Measurements from ENCODE around the gene UBE2E2.

The UBE2E2 gene

DNA sequence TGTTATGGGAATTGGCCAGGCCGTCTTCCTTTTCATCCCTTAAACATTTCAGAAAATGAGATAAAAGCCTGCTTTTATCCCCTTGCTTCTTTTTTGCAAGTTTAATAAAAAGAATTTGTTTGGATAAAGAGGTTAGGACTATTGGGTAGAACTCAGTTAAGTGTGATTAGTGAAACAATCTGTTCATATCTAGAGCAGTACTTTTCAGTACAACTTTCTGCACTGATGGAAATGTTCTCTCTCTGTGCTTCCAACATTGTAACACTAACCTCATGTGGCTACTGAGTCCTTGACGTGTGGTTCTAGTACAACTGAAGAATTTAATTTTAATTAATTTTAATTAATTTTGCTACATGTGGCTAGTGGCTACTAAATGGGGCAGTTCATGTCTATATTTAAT lies 246.9 kb downstream of the UBE2E2 start:
- no peak for DNase-seq

DNA sequence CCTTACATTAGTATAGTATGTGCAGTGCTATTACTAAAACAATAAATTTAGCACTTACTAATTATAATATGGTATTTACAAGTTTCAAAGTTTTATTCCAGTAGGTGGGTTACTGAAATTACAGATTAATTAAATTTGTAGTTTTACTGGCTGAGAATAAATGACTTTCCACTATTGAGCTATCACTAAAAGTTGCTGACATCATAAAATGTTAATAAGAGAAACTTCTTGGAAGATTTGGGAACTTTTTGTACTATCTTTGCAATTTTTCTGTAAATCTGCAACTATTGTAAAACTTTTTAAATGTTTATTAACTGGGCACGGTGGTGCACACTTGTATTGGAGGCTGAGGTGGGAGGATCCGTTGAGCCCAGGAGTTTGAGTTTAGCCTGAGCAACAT lies 247.7 kb downstream of the UBE2E2 start:
- DNase-seq, result no peak

DNA sequence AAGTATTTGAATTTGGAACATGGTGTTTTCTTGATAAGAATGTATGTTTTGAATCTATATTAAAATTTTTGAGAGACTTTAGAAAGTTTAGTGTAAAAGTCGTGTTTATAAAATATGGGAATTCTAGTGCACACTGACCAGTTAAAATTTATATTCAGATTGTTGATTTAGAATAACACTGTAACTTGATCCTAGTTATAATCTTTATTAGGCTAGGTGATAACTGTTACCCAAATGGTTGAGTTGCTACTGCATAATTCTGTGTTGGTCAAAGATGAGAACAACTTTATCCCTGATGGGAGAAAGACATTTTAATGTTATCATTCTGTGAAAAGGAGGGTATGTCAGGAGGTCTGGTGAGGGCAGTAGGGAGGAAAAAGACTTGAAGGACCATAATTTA lies 249.3 kb downstream of the UBE2E2 start:
- DNase-seq, result no peak

DNA sequence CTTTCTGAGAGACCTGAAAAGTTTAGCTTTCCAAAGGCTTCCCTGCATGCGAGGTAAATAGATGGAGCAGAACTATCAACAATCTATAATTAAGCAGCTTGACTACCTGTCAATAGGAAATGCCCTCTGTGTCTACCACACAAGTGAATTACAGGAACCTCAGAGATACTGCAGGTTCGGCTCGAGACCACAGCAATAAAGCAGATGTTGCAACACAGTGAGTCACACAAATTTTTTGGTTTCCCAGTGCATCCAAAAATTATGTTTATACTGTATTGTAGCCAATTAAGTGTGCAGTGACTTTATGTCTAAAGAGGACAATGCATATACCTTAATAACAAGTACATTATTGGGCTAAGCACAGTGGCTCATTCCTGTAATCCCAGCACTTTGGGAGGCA lies 252.0 kb downstream of the UBE2E2 start:
- DNase-seq, result no peak

DNA sequence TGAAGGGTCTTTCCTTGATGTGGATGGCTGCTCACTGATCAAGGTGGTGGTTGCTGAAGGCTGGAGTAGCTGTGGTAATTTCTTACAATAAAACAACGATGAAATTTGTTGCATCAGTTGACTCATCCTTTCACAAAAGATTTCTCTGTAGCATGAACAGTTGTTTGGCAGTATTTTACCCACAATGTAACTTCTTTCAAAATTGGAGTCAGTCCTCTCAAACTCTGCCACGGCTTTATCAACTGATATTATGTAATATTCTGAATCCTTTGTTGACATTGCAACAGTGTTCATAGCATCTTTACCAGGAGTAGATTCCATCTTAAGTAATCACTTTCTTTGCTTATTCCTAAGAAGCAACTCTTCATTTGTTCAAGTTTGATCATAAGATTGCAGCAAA lies 252.6 kb downstream of the UBE2E2 start:
- DNase-seq, result no peak

DNA sequence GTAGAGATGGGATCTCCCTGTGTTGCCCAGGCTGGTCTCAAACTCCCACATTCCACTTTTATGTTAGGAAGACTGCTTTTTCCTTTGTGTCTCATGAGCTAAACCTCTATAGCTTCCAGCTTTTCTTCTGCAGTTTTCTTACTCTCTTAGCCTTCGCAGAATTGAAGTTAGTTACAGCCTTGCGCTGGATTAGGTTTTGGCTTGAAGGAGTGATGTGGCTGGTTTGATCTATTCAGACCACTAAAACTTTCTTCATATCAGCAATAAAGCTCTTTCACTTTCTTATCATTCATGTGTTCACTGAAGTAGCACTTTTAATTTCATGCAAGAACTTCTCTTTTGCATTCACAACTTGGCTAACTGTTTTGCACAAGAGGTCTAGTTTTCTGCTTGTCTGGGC lies 254.6 kb downstream of the UBE2E2 start:
- DNase-seq, result no peak

DNA sequence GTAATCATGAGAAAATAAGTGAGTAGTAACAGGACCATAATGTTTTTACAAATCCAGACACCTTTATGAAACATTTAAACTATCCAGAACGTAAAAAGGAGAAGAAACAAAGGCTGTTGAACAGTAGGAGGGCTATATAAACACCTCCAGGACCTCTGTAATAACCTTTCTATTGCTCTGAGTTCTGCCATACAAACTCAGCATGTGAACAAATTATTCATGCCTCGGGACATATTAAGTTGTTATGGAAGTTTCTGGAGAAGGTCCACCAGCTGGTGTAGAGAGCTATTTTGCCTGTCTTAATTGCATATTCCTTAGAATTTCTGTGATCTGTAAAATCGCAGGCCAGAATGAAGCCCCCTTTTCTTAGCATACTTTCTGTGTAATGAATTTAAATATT lies 256.3 kb downstream of the UBE2E2 start:
- DNase-seq, result no peak

DNA sequence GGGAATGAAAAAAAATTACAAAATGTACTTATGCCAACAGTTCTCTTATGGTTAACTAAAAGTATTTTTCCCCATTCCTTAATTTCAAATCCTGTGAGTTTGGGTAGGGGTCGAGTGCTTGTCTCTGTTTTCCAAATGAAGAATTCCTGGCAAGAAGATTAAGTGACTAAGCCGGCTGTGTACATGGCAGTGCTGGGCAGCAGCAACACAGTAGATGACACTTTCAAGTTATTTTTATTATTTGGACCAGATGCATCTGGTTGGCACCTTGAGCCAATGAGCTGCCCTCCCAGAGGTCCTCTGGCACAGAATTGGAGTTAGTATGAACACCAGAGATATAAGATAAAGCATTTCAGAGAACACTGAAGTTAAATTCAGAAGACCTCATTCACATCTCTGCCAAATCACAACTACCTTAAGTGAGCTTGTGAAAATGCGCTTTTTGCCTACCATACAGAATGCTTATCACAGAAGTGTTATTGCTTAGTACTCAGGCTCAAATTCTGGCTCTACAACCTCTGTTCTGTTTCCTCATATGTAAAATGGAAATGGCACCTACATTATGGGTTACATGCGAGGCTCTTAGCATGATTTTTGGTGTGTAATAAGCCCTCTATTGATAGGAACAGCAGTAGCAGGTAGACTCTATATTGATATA lies 256.9 kb downstream of the UBE2E2 start:
- DNase-seq, result no peak

DNA sequence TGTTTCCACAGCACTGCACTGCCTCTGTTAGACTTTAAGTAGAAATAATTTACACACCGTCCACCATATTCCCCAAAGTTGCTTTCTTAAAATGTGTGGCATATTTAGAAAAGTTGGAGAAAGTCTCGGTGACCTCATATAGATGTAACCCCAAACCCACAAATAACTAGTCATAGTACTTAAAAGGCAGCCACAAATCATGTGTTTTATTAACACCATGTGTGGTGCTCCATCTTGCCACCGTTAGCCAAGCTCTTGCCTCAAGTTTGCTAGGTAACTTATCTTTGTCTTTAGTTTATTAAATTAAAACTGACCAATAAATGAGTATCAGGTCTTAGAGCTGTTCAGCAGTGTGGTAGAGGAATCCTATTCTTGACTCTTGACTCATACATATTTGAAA lies 257.9 kb downstream of the UBE2E2 start:
- no peak for DNase-seq

DNA sequence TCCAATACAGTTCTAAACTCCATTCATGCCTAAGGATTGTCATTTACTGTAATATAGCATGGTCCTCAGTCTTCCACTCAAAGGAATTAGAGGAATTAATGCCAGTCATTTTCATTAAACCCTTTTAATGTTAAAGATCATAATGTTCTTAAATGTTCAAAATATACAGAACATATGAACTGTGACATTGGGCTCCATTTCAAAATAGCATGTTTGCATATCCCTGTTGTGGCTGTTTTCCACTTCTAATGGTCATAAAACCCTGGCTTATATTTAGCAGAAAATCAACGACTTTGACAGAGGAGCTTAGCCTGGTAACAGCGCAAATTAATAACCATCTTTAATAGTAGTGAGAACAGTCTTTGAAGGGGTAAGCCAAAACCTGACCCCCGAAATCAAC lies 260.7 kb downstream of the UBE2E2 start:
- no peak for DNase-seq

DNA sequence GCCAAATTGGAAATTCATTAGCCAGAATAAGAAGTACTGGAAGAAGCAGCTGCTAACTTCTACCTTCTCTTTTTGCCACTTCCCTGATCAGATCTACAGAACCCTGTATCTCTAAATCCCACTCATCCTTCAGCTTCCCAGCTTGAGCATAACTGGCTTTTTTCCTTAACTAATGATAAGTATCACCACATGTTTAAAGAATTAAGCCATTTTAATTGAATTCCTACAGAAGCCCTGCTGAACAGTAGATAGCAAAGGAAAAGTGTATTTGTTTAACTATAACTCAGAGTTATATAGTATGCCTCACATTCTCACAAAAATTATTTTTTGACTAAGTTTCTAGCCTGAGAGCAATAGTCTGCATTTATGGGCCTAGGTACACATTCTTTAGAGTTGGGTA lies 262.4 kb downstream of the UBE2E2 start:
- no peak for DNase-seq

DNA sequence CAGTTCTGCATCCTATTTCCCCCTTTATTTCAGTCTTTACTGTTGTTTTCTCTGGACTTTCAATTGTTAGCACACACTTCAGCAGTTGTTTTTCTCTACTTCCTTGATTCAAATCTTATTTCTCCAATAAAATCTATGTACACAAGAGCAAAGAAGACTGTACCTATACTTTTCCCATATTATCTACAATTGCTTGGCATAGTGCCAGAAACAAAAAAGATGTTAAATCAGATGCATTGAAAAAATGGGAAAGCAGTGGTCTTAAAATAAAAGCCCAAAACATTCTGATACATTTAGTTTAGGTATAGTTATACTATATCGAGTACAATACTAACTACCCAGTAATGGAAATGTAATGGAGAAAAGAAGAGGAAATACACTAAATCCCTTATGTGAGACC lies 265.1 kb downstream of the UBE2E2 start:
- DNase-seq, result no peak

DNA sequence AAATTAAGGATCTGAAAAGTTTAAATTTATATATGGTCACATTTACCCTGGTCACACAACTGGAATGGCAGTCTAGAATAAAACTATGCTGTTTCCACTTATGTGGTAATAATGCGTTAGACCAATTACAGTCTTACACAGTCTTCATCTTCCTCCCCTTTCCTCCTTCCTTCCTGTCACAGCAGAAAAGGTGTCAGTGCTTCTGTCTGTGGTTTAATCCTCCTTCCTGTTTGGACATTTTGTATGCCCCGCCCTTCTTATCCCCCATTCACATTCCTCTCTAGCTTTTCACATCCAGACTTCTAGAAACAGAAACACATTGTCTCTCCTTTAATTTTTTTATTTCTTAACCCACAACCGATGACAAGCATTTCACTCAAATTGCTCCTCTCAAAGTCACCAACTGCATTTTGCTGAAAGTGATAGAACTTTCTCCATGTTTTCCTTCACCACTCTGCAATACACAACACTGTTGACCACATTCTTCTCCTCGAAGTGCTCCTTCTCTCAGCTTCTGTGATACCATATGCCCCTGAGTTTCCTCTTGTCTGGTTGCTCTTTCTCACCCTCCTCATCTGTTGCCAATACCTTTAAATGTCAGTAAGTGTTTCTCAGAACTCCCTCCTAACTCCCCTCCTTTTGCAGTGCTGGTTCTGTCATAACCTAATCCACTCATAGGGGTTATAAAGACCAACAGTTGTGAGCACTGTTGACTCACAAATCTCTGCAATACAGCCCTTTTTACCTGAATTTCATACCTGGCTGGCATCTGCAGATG lies 271.6 kb downstream of the UBE2E2 start:
- no peak for DNase-seq

DNA sequence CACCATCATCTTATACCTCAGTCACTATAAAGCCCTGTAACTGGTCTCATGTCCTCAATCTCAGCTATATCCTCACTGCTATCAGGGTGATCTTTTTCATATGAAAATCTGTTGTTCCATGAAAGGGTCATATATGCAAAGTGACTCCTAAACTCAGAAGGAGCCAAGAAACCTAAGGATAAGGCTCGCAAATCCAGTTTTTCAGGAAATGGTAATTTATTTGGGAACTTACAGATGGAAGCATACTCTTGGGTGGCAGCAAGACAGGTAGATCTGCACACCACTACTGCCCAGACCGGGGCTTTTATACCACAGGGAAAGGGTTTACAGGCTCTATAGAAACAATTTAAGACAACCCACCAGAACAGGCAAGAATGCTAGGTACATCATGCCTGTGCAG lies 272.3 kb downstream of the UBE2E2 start:
- DNase-seq, result no peak

DNA sequence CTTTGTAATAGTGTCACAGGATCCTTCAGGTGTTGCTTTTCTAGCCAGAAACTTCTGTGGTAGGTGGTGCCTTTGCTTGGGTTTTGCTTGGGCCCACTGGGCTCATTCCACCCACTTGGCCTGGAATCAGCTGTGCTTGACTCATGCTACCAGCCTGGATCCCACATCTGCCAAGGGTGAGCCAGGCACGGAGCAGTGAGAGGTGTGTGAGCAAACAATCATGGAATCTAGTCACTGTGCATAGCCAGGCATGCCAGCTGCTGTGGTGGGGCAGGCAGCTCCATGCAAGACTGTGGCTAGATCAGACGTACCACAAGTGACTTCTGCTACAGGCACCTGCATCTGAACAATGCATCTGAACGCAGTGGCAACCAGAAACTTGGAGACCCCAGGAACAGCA lies 275.9 kb downstream of the UBE2E2 start:
- no peak for DNase-seq

DNA sequence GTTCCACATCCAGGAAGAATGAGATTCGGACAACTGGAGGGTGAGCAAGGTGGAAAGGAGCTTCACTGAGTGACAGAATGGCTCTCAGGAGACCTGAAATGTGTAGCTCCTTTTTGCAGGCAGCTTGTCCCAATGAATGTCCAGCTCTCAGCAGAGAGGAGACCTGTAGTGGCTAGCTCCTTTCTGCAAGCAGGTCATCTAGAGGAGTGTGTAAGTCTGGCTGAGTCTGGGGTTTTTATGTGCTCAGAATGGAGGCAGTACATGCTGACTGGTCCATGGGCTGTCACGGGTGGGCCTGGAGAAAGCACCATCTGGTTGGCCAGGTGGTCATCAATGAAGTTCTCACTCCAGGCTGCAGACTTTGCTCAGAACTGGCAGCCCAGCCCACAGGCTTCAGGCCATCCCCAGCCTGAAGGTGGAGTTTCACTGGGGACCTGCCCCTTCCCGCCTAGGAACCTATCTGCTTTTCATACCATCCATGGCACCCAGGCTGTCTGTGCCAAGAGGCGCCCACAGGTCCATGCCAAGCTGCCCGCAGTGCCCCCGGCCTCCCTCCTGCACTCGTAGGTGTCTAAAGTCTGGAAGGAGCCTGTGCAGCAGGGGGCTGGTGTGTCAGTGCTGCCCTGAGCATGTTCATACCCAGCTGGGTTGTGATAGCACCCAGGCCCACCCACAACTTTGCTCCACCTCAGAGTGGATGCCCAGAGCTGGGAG lies 276.6 kb downstream of the UBE2E2 start:
- no peak for DNase-seq

DNA sequence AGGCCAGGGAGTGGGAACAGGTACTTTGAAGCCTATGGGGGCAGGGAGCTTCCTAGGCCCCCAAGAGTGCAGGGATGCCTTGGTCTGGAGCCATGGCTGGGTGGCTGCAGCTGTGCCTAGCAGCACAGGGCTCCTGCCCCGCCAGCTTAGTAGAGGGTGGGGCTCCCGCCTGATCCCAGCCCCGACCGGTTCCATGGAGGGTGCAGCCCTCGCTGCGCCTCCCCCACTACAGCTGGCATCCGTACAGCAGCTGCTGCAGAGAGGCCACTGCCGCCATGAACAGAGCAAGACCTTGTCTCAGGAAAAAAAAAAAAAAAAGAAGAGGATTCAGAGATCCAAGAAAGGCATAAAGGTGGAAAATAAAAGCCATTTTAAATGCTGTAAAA lies 277.2 kb downstream of the UBE2E2 start:
- no peak for DNase-seq

DNA sequence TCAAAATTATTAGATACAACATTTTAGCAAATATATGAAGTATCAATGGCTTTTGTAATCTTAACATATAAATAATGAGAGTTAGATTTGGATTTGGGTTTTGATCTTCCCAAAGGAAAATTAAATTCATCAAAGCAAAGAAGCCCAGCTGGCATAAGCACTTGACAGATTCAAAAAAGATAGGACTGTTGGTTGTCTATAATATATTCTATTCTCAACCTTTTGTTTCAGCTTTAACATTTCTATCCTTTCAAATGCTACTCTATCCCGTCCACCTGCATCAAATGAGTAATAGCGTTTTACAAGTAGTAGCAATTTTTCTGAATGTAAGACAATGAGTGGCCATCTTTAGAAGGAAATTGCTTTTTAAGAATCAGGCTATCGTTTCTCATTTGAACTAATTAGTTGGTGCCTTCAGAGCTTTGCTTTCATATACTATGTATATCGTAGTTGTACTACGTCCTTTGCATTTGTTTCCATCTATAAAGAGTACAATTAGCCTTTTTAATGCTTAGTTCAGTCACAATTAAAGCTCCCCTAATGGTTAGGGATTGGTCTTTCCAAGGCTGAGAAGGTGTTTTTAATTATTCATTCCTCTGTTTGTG lies 278.0 kb downstream of the UBE2E2 start:
- no peak for DNase-seq

DNA sequence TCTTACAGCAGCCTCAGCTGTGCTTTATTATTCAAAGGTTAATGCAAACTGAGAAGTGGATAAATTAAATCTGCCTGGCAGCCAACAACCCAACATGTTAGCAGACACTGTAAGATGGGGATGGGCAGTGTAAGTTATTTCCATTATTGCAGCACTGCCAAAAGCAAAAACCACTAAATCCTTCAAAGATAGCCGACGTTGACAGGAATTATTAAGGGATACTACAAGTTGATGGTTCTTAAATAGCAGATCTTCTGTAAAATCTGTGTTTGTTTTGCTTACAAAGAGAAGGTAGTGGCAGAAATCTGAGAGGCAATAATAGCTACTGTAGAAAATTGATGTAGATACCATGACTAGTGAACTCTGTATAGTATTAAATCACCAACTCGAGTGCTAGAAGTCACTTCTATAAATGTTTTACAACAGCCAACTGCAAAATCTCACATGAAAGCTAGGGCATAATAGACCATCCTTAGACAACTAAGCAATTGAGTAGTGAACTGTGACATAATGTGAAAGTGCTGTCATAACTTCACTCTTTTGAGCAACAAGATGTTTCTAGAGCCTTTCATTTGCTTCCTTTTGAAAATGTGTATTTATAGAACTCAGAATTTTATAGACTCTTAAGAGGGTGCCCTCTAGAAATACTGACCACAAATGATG lies 278.6 kb downstream of the UBE2E2 start:
- DNase-seq, result no peak

DNA sequence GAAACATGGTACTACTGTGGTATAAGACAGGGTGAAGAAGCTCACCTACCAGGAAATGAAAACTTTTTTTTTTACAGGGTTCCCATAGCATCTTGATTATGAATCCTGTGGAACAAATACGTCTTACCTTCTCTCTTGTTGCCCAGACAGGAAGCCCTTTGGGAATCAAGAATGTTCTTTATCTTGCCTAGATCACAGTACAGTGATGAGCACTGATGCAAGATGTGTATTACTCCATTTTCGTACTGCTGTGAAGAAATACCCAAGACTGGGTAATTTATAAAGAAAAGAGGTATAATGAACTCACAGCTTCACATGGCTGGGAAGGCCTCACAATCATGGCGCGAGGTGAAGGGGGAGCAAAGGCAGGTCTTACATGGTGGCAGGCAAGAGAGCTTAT lies 281.3 kb downstream of the UBE2E2 start:
- no peak for DNase-seq

DNA sequence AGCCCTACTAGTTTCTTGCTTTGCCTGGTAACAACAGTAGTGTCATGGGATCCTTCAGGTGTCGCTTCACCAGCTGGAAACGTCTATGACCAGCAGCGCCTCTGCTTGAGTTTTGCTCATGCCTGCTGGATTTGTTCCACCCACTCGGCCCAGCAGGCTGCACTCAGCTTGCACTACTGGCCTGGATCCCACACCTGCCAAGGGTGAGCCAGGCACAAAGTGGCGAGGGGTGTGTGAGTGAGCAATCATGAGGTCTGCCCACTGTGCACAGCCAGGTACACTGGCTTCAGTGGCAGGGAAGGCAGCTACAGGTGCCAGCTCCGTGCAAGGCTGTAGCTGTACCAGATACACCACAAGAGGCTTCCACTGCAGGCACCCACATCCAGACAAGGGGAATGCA lies 282.8 kb downstream of the UBE2E2 start:
- no peak for DNase-seq

DNA sequence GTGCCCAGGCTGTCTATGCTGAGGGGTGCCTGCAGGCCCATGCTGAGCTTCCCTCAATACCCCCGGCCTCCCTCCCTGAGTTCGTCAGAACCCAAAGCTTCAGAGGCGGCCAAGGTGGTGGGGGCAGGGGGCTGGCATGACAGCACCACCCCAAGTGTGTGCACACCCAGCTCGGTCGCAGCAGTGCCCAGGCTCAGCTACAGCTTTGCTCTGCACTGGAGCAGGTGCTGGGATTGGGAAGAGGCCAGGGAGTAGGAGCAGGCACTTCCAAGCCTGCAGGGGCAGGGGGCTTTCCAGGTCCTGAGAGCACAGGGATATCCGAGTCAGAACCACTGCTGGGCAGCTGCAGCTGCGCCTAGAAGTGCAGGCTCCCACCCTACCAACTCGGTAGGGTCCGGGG lies 283.9 kb downstream of the UBE2E2 start:
- DNase-seq, result no peak

DNA sequence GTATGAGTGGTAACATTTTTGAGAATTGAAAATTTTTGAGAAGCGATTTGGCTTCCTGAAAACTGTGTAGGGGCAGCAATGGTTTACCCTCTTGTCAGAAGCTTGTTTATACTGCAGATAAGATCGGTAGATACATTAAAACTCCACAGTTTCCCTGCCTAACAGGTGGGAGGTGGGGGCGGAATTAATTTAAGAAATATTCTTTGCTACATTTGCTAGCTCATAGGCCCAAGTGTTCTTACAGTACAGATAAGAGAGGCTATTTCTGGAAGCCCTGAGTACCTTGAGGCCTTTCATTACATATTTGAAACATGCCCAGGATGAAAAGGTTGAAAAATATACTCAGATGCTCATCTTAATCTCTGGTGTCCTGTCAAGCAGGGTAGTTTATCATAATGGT lies 285.5 kb downstream of the UBE2E2 start:
- DNase-seq, result no peak

Measured in activated CD4-positive, alpha-beta T cell treated with anti-CD3 and anti-CD28 coated beads for 4 hours (primary cell).